ENCODE results near the gene ATP7B.
"Not testable (repeated sequence)": the region's sequence is repeated elsewhere in the genome, so short reads cannot be mapped to it uniquely, and the experiment has no call there.

The ATP7B gene

DNA sequence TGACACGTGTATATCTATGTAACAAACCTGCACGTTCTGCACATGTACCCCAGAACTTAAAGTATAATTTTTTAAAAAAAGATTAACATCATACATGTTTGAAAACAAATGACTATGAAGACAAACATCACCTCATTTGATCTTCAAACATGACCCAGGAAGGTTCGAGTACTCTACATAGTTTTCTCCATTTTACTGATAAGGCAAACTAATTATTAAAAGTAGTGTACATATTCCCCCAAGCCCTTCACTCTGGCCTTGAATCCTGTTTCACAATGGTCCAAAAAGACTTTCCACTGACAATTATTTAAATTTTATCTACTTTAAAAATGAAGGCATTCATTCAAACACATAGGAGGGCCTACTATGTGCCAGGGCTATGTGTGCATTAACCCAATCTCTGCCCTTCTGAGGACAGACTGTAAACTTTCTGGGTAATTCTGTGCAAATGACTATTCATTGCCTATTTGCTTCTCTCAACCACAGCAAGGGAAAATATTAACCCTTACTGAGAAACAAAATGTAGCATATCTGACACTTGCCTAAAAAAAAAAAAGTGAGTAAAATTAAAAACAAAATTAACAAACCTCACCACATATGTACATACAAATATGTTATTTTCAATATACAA lies 22.1 kb downstream of the ATP7B start:
- in situ Hi-C loops (cut with HindIII; ENCODE audit: low pct_ligation_motif_present, low pct_unique_long_range_greater_than_20kb, low sequenced_read_pairs), result no loop called here
- DNase-seq, result no peak

DNA sequence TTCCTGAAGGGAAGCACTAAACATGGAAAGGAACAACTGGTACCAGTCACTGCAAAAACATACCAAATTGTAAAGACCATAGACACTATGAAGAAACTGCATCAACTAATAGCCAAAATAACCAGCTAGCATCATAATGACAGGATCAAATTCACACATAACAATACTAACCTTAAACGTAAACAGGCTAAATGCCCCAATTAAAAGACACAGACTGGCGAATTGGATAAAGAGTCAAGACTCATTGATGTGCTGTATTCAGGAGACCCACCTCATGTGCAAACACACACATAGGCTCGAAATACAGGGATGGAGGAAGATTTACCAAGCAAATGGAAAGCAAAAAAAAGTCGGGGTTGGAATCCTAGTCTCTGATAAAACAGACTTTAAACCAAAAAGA lies 26.3 kb downstream of the ATP7B start:
- in situ Hi-C loops (cut with HindIII; ENCODE audit: low pct_ligation_motif_present, low pct_unique_long_range_greater_than_20kb, low sequenced_read_pairs), result not testable (repeated sequence)

DNA sequence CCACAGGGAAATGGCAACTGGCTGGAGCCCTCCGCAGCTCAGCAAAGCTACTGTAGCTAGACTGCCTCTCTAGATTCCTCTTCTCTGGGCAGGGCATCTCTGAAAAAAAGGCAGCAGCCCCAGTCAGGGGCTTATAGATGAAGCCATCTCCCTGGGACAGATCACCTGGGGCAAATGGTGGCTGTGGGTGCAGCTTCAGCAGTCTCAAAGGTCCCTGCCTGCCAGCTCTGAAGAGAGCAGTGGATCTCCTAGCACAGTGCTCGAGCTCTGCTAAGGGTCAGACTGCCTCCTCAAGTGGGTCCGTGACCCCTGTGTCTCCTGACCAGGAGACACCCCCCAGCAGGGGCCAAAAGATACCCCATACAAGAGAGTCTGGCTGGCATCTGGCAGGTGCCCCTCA lies 28.0 kb downstream of the ATP7B start:
- DNase-seq; in situ Hi-C loops (cut with HindIII; ENCODE audit: low pct_ligation_motif_present, low pct_unique_long_range_greater_than_20kb, low sequenced_read_pairs): not testable (repeated sequence)

More for the DNA sequence above, 26.3 kb downstream of the ATP7B start:
- not testable (repeated sequence) for DNase-seq

DNA sequence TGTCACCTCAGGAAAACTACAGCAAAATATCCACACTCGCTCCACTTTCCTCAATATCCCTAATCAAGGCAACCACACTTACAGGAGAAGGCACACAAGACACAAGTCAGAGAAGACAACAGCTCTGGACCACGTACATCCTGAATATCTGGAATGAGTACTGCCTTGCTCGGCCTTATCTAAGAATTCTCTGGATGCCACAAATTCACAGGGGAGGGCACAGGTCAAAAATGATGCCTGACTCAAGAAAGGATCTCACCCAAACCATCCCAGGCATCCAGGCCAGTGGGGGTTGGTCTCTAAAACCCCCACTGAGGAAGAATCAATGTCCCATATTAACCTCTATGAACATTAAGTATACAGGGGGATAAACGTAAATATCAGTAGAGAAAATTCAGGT lies 29.9 kb downstream of the ATP7B start:
- no peak for DNase-seq
- in situ Hi-C loops (cut with HindIII; ENCODE audit: low pct_ligation_motif_present, low pct_unique_long_range_greater_than_20kb, low sequenced_read_pairs), result no loop called here

DNA sequence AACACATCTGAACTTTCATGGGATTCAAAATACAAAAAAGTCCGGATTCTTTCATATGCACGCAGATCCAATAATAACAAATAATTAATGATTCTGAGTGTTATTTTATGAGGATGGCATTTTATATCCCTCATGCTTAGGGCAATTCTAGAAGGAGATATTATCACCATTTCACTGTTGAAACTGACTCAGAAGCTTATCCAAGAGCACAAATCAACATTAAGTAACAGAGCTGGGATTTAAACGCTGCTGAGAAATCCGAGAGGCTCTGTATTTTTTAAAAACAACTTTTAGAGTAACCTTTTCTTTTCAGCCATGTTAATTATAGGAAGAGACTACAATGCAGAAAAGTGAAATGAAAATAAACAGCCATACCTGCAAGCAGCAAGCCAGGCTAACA lies 30.3 kb downstream of the ATP7B start:
- in situ Hi-C loops (cut with HindIII; ENCODE audit: low pct_ligation_motif_present, low pct_unique_long_range_greater_than_20kb, low sequenced_read_pairs), result no loop called here
- DNase-seq, result no peak

DNA sequence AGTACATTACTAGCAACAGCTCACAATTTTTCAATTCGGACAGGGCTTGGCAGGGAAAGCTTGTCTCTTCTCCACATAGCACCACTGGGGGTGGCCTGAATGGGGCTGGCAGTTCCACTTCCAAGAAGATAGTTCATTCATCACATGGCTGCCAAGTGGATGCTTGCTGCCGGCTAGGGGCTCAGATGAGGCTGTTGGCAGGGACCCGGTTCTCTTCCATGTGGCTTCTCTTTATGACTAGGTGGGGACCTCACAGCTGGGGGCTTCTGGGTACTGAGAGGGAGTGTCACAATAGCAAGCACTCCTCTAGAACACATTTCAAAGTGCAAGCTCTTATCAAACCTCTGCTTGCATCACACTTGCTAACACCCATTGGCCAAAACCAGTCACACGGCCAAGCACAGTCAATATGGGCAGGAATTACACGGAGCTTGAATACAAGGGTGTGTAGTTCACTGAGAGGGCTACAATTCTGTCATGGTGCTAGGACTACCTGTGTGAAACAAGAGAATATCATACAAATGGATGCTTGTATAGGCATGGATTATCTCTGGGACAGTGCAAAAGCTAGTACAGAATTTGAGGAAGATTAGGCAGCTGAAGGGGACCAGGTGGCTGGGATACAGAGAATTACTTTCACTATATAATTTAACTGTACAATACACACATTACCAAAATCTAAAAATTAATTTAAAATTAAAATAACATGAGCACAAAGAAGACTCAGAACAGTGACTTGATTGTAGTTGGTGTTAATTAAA lies 32.3 kb downstream of the ATP7B start:
- in situ Hi-C loops (cut with HindIII; ENCODE audit: low pct_ligation_motif_present, low pct_unique_long_range_greater_than_20kb, low sequenced_read_pairs), result no loop called here
- DNase-seq, result no peak

DNA sequence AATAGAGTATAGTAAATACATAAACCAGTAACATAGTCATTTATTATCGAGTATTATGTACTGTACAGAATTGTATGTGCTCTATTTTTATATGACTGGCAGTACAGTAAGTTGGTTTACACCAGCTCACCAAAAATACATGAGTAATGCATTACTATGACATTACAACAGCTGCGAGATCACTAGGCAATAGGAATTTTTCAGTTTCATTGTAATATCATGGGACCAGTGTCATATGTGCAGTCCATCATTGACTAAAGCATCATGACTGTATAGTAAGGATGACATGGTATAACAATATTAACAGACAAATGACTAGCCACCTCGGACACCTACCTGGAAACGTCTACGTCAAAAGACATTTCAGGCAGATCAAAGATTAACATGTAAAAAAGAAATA lies 33.6 kb downstream of the ATP7B start:
- DNase-seq, result no peak
- in situ Hi-C loops (cut with HindIII; ENCODE audit: low pct_ligation_motif_present, low pct_unique_long_range_greater_than_20kb, low sequenced_read_pairs), result no loop called here

DNA sequence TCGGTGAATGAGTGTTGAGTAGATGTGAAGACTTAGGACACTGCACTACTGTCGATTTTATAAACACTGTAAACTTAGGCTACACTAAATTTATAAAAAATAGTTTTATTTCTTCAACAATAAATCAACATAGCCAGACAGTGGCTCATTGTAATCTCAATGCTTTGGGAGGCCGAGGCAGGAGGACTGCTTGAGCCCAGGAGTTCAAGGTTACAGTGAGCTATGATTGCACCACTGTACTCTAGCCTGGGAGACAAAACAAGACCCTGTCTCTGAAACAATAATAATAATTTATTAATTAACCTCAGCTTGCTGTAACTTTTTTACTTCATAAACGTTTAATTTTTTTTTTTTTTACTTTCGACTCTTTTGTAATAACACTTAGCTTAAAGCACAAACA lies 34.4 kb downstream of the ATP7B start:
- in situ Hi-C loops (cut with HindIII; ENCODE audit: low pct_ligation_motif_present, low pct_unique_long_range_greater_than_20kb, low sequenced_read_pairs), result no loop called here
- DNase-seq, result no peak

DNA sequence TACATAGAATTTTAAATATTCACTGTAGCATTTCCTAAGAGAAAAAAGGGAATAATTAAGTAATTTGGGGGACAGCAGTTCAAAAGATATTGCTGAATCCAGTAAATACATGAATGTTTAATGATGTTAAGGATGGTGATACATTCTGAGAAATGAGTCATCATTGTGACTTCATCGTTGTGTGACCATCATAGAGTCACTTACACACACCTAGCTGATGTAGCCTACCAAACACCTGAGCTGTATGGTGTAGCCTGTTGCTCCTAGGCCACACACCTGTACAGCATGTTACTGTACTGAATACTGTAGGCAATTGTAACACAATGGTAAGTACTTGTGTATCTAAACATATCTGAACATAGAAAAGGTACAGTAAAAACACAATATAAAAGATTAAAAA lies 34.8 kb downstream of the ATP7B start:
- DNase-seq, result no peak
- in situ Hi-C loops (cut with HindIII; ENCODE audit: low pct_ligation_motif_present, low pct_unique_long_range_greater_than_20kb, low sequenced_read_pairs), result no loop called here

DNA sequence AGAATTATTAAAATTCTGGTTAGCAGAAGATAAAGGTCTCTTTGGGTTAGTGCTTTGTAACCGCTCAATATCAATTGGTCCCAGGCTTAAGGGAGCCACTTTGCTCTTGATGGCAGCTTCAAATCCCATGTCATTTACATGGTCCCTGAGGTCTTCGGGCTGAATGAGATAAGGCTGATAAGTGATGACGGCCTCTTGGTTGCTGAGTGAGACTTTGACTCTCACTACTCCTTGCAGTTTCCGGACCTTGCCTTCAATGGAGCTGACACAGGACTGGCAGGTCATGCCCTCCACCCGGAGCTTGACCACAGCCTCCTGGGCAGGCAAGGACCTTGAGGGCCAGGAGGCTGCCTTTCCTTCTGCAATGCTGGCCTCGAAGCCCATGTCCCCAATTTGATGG lies 36.8 kb downstream of the ATP7B start:
- in situ Hi-C loops (cut with HindIII; ENCODE audit: low pct_ligation_motif_present, low pct_unique_long_range_greater_than_20kb, low sequenced_read_pairs), result no loop called here
- no peak for DNase-seq

DNA sequence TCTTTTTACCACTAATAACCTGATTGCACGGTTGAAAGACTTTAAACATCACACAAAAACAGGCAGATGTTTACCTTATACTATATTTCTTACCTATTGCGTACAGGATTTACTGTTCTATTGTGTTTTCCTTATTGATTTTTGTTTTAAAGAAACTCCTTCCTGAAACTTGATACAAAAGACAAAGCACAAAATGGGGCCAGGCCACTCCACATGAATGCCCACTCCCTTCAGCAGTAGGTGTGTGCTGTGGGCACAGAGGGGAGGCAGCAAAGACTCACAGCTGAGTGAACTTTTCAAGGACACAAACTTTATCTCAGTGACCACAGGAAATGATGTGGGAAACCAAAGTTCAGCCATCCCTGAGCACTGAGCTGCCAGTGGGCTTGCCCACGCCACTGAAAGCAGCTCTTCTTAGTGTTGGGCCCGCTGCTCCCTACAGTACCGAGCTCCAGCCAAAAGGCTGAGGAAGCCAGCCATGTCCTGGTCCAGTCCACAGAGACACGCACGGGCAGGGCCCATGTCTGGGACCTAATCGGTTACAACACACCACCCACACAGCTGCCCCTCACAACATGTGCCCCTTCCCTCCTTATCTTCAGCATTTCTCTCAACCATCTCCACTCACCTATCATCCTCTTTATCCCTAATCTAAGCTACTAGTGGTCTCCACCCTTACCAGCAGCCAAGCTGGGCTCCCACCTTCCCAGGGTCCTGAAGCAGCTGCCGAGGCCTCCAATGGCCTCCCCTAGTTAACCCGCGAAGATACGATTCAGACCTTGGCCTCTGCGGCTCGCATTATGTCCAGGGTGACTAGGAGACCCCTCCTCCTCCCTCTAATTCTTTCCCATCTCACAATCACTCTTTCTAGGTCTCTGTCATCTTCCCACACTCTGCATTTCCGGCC lies 39.5 kb downstream of the ATP7B start:
- in situ Hi-C loops (cut with HindIII; ENCODE audit: low pct_ligation_motif_present, low pct_unique_long_range_greater_than_20kb, low sequenced_read_pairs), result no loop called here
- no peak for DNase-seq

DNA sequence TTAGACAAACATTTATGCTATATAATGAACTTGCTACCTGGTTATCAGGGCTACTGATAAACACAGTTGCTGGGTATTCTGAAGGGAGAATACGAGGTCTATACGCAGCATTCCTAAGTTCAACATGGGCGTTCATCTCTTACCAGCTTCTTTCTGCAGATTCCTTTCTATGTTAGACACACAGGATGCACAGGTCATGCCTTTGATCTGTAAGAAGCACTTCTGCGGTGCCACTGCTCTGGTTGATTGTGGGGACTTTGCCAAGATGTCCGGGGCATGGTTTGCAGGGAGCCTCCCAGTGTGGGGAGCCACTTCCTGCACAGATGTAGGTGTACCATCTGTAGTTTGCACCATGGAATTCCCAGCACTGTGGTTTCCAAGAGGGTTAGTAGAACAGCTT lies 40.9 kb downstream of the ATP7B start:
- DNase-seq, result no peak
- in situ Hi-C loops (cut with HindIII; ENCODE audit: low pct_ligation_motif_present, low pct_unique_long_range_greater_than_20kb, low sequenced_read_pairs), result no loop called here

DNA sequence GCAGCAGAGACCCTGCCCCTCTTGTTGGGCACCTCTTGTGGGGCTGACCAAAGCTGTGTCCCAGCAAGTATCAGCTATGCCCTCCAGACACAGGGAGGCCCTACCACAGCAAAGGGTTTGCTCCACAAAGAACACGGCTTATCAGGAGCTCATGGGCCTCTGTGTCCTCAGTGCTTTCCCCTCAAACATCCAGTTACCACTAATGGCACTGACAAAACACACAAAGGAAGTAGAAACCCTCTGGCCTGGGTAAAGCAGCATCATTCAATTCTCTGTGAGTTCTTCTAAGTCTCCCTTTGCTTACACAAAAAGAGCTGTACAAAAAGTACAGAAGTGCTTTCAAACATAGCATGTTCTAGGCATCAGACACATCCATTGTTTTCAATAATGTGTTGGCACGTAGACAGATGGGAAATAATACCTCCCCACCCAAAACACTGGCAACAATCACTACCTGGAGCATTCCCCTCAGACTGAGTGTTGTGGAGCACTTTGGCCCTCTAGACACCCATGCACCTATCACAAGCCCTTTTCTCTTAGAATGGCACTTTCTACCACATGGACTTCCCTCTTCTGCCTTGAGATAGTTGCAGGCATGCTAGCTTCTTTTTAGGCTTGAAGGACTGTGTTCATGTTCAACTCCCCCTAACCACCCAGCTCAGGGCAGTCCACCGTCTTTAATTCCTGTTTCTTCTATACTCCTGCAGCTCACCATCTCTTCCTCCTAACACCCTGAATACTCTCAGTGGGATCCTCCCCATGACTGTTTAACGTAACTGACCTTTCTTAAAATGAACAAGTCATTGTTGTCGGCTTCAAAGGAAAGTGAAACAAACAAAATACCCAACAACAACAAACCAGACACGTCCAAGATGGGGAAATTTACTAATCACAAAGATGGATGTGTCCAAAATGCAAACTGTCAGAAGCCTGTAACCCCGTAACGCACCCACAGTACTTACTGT lies 43.5 kb downstream of the ATP7B start:
- in situ Hi-C loops (cut with HindIII; ENCODE audit: low pct_ligation_motif_present, low pct_unique_long_range_greater_than_20kb, low sequenced_read_pairs), result no loop called here
- no peak for DNase-seq

DNA sequence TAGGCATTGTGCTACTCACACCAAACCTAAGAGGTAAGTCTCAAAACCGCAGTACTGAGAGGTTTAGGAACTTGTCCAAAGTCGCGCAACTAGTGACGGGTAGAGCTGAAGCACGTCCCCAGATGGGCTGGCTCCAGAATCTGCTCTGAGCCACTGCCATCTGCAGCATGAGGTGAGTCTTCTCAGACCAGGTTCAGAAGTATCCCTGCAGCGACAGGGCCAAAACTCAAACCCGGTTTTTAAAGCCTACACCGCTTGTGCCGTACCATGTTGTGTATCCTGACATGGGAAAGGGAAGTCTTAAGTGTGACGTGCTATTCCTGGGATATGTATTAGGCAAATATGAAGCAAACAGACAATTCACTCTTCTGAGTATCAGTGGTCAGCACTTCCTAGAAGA lies 45.1 kb downstream of the ATP7B start:
- in situ Hi-C loops (cut with HindIII; ENCODE audit: low pct_ligation_motif_present, low pct_unique_long_range_greater_than_20kb, low sequenced_read_pairs), result no loop called here

DNA sequence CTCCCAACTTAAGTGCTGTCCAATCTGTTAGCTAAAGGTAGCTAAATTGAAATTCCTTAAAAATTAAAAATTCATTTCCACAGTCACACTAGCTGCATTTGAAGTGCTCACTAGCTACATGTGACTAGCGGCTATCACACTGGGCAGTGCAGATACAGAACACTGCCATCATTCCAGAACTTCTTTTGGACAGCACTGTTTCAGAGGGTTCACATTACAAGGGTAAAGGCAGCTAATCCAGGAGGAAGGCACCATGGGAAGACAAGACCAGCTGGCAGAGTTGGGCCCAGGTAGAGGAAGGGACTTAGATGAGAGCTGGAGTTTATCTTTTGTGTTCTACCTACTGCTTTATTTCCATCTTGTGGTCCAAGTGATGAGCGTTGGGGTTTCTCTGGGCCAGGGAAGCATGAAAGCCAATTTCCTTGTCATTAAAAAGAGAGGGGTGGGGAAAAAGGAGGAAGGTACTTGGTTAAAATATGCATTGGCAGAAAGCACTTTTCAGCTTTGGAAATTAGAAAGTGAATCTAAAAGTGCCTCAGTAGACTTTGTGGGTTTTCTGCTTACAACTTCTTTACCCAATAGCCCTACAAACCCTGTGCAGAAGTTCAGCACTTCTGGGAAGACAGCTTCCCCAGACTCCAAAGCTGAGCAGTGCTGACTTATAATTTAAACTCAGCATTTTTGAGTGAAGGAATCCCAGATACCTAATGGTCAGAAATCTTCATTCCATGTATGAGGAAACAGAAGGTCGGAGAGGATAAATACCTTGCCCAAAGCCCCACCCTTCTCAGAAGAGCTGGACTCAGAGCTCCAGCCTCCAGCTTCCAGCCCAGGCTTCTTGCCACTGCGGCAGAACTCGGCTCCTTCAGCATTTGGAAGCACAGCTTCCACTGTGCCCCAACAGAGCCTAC lies 49.5 kb downstream of the ATP7B start:
- in situ Hi-C loops (cut with HindIII; ENCODE audit: low pct_ligation_motif_present, low pct_unique_long_range_greater_than_20kb, low sequenced_read_pairs), result no loop called here
- no peak for DNase-seq

More for the DNA sequence above, 45.1 kb downstream of the ATP7B start:
- DNase-seq, result no peak

DNA sequence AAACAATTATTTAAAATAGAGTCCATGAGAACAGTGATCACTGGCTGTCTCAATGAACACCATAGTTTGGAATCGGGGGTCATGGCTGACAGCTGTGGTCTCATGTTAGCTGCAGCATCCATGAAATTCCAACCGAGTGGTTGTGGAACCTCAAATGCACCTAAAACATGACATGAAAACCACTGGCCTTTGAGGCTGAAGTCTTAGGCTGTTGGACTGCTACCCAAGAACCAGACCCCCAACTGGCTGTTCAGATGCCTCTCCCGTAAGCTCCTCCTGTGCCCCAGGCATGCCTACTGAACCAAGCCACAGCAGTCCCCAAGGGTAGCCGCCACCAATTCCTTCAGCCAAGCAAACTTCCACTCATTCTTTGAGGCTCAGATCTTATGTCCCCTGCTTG lies 50.5 kb downstream of the ATP7B start:
- in situ Hi-C loops (cut with HindIII; ENCODE audit: low pct_ligation_motif_present, low pct_unique_long_range_greater_than_20kb, low sequenced_read_pairs), result no loop called here
- no peak for DNase-seq

DNA sequence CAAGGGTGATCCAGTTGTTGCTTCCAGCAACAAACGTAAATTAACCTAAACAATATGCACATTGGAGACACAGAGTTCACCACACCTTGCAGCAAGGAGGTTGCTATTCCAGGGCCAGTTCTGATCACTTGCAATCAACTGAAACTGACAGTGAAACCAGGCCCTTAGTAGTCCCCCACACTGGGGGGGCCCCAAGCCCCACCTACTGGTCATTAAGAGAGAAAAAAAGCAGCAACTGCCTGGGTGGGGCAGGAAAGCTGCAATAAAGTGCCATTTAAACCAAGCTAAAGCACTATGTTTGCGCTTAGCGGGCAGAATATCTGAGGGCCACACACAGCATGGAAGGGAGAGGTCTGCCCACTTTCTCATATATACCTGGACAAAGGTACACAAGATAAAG lies 51.5 kb downstream of the ATP7B start:
- DNase-seq, result no peak
- in situ Hi-C loops (cut with HindIII; ENCODE audit: low pct_ligation_motif_present, low pct_unique_long_range_greater_than_20kb, low sequenced_read_pairs), result no loop called here

DNA sequence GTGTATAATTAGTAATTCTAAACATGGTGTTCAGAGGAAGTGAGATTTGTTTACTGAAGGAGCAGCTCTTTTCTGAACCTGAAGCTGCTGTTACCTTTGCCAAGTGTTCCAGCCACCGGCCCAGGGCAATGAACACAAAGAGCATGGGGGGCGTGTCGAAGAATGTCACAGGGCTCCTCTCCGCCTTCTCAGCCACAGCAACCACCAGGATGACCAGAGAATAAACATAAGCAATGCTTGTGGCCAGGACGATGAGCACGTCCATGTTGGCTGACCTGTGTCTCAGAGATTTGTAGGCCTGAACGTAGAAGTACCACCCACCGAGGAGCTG lies 53.1 kb downstream of the ATP7B start:
- in situ Hi-C loops (cut with HindIII; ENCODE audit: low pct_ligation_motif_present, low pct_unique_long_range_greater_than_20kb, low sequenced_read_pairs), result no loop called here
- DNase-seq, result no peak
